Measurements from ENCODE around the gene NTPCR.
"Not testable (repeated sequence)": the region's sequence is repeated elsewhere in the genome, so short reads cannot be mapped to it uniquely, and the experiment has no call there.

The NTPCR gene

DNA sequence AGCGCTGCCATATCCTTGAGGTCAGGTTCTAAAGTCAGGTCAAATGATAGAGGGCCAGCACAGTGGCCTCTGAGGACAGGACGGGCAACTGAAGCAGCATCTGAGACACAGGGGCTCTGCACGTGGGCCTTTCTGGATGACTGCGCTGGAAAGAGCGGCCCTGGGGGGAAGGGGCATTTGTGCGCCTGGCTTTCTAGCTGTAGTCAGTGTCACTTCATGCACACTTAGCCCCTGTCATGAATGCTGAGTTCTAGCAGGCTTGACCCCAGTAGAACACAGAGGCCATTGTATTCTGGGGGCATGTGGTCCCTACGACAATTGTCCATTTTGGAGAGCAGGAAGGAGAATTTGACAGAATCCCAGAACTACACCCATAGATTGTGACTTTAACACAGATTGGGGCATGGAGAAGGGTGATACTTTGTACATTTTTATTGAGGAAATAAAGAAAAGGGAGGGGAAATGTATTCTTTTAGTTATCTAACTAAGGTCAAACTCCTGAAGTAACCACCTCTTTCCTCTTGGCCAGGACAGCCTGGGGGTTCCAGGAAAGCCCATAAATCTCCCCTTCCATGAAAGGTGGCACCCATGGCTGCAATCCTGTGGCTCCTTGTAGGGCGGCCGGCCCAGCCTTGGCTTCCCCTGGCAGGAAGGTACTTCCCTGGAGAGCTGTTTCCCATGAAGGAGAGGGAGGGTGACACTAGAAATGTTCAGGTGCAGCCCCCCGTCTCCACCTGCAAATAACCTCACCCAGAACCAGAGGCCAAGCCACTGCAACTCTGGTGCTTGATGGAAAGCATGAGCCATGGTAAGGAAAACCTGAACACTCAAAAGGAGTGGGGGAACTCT lies 34.4 kb downstream of the NTPCR start:
- DNase-seq (ENCODE audit: low read depth) = no peak

DNA sequence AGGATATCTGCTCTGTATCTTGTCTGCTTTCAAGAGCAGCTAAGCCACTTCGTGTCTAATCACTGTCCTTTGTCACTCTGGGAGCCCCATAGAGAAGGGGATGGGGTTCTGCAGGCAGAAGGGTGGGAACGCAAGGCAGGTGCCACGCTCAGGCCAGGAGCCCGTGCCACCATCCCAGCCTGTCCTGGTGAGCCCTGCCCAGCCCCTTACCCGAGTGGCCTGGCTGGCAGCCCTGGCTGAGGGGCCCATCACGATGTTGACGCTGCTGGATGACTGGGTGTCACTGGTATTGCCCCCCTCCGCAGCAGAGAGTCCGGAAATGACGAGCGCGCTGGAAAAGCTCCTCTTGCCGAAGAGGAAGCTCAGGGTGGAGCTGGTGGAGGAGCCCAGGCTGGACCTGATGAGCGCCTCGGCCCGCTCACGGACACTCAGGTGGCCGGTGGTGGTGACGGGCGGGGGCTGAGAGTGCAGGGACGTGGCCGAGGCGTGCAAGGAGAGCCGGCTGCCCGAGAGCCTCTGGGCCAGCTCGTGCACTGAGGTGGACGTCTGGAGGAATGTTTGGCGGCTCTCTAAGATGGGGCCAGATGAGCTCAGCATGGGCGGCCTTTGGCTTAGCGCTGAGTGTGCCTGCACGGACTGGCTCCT lies 35.6 kb downstream of the NTPCR start:
- DNase-seq (ENCODE audit: low read depth) = no peak

DNA sequence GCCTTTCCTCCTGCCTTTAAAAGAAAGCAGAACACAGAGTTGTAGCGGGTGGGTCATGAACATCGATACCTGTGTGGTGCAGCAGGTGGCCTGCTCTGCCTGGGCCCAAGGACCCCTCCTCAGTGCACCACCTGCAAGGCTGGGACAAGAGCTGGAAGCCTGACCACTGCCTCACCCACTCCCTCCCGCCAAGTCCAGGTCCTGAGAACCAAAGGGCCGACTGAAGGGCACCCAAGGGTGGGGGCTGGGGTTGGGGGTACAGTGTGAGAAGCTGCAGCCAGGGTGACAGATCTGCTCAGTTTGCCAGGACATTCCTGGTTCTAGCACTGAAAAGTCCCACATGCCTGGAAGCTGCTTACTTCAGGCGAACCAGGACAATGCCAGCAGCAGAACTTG lies 36.1 kb downstream of the NTPCR start:
- no peak for DNase-seq (ENCODE audit: low read depth)

DNA sequence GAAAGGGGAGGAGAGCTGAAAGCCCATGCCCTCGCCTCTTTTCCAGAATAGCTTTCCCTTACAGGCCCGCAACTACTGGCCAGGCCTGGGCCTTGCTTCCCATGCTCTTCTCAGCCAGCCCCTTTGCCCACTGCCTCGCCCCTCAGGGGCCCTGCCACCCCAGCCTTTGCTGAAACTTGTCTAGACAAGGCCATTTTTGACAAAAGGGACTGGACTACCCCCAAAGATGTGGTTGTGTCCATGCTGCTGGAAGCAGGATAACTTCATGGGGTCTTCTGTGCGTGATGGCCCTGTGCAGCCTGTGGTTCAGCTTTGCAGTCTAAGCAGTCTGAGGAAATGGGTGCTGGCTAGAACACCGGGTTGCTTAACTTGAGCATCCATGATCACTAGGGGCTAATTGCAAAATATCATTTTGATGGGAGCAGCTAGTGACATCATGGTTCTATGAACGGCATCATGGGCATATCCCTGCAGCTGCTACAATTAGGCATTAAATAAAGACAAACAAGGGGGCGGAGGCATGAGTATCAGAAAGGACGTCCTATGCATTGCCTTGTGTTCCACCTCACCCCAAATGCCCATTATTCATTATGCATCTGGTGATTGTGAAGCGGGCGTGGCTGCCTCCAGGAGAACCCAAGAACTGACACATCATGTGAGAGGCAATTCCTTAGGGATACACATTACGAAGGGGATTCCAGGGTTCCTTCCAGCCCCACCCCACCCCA lies 36.8 kb downstream of the NTPCR start:
- DNase-seq (ENCODE audit: low read depth) = no peak

DNA sequence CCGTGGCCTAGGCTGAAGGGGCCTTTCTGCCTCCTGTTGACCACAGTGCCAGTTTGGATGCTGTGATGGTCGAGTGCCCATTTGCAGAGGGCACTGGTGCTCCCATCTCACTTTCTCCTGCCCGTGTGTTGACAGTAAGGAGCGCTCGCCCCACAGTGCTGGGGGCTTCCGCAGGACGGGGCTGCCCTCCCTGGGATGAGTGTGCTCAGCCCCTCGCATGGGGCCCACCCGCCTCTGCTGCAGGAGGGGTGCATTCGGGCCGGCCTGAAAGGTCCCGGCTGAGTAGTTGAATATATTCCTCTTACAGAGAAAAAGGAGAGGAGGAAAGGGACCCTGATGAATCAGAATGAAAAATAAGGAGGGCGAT lies 37.3 kb downstream of the NTPCR start:
- DNase-seq (ENCODE audit: low read depth) = no peak

DNA sequence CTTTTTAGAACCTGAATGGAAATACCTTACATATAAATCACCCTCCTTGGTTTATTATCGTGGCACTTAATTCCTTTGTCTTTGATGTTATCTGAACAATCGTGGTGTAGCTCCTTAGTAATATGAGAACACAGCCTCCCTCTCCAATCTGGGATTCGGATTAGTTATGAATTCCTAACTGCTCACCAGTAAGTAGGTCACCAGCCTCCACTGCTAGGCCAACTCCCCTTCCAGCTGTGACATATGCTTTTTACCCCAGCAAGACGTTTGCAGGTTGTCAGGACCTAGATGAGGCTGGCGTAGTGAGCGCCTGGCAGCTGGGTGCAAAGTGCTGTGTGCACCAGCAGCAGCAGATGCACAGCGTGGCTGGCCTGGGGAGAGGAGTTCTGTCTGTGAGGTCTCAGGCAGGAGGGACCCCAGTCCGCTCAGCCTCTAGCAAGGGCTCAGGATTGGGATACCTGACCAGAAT lies 38.2 kb downstream of the NTPCR start:
- DNase-seq (ENCODE audit: low read depth) = no peak

DNA sequence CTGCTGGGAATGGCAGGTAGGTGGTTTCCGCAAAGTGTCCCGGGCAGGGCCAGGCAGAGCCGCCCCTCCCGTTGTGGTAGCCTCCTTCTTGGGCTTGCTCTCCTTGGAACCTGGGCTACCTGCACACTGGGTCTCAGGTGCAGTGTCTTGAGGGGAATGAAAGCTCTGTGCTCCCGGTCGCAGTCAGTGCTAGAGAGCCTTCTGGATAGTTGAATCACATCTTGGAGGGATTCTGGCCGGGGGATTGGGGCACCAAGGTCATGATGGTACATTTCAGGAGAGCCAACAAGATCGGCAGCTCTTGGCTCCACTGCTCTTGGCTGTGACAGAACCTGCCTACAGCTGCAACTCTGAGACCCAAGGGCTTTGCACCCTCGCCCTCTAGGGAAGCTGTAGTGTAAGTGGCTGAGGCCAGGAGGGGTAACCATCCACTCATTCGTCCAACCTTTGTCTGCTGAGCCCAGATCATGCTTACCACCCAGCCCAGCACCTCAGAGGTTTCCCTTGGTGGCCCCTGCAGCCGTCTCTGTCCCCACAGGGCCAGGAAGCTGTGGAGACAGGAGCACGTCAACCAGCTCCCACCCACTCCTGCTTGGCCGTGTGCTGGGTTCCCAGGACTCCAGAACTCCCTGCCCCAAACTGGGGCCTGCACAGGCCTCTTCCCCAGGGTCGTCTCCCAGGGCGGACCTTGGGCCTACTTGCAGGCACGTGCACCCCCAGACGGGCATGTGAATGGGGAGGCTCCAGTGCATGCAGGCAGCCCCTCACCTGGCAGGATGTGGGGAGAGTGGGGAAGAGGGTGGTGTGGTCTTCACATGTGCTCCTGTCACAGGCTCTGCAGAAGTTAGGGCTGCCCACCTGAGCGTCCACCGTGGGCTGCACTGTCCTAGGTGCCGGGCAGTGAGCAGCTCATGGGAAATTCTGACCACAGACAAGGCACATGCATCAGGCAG lies 40.0 kb downstream of the NTPCR start:
- DNase-seq (ENCODE audit: low read depth) = no peak

DNA sequence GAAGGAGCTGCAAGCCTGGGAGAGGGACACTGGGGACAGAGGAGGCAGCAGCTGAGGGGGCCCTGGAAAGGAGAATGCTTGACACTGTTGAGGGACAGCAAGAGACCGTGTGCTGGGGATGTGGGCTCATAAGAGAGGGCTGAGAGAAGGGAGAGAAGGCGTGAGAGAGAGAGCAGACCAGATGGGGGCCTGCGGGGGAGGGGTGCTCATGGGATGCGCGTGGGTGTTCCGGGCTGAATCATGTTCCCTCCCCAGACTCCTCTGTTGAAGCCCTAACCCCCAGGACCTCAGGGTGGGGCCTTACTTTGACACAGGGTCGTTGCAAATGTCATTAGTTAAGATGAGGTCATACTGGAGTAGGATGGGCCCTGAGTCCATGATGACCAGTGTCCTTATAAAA lies 40.8 kb downstream of the NTPCR start:
- DNase-seq (ENCODE audit: low read depth) = no peak

DNA sequence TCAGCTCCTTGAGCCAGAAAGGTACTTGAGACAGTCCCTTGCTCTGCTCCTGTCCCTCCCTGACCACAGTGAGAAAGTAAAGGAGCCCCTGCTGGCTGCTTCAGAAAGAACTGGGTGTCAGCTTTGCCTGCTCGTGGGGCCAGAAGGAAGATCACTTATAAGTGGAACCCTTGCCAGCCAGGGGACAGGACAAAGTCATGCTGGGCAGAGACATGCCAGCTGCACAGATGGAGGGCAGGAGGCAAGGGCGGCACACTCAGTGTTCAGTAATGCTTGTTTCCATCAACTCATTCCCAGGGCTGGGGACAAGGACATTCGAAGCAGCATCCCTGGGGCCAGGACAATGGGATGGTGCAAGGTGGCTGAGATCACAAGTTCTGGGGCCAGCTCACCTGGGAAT lies 41.8 kb downstream of the NTPCR start:
- no peak for DNase-seq (ENCODE audit: low read depth)

DNA sequence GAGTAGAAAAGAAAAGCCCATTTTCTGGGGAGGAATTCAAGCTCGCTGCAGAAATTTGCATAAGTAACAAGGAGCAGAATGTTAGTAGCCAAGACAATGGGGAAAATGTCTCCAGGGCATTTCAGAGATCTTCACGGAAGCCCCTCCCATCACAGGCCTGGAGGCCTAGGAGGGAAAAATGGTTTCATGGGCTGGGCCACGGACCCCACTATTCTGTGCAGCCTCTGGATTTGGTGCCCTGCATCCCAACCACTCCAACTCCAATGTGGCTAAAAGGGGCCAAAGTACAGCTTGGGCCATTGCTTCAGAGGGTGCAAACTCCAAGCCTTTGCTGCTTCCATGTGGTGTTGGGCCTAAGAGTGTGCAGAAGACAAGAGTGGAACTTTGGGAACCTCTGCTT lies 43.1 kb downstream of the NTPCR start:
- no peak for DNase-seq (ENCODE audit: low read depth)

DNA sequence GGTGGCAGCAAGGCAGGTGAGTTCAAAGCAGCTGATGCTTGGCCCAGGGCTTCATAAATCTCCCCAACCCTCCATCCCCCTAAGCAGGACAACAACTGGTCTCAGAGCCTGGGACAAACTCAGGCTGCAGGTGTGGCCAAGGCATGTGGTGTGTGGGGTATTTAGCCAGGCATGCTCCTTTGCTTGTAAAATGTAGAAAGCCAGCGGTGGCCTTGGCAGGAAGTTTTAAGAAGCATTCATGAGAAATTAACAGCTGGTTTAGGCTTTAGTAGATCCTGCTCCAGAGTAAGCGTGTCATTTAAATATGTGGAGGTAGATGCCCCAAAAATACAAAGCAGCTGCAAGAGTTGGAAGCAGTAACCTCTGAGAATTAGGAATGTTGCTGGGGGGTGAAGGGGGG lies 44.8 kb downstream of the NTPCR start:
- DNase-seq (ENCODE audit: low read depth) = no peak

DNA sequence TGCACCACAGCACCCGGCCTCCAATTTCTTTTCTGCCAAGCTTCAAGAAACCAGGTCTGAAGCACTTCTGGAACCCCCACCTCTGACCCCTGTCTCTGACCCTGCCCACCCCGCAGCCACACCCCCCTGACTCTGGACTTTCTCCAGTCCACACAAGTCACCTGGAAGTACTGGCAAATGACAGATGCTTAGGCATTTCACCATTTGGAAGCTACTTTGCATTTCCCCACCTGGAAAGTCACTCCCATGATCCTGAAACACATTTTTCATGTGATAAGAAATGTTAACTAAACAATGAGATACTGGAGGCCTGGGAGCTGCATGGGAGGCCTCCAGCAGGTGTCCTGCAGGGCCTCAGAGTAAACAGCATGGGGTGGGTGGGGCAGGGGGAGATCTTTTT lies 45.7 kb downstream of the NTPCR start:
- no peak for DNase-seq (ENCODE audit: low read depth)

DNA sequence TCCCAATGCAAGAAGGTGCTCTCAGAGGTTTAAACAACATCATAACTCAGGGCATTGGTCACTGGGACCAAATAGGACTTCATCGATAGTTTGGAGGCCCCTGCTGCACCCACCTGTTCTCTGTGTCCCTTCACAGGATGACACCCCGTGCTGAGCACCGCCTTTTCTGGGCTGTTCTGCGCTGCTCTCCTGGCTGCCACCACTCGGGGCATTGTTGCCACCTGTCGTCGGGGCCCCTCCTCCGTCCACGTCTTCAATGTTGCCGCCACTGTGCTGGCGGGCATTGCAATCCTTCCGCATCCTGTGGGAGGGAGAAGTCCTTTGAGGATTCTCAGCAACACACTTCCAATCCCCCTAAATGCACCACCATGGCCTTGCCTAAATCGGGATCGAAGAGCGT lies 47.7 kb downstream of the NTPCR start:
- DNase-seq (ENCODE audit: low read depth) = no peak

DNA sequence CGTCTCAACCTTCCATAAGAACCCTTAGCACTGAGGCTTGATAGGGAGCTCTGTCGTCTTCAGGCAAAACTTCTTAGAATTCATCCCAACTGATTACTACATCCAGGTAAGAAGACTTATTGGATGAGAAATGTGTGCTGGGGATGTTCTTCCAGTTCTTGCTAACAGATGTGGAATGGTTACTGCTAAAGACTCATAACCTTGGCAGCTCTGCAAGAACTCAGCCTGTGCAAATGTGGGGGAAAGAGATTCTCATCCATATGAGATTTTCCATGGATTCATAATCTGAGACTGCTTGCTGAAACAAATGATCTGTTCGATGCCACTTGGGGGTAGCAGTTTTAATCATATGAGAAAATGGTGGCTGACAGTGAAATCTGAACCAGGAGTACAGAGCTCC lies 48.2 kb downstream of the NTPCR start:
- no peak for DNase-seq (ENCODE audit: low read depth)

DNA sequence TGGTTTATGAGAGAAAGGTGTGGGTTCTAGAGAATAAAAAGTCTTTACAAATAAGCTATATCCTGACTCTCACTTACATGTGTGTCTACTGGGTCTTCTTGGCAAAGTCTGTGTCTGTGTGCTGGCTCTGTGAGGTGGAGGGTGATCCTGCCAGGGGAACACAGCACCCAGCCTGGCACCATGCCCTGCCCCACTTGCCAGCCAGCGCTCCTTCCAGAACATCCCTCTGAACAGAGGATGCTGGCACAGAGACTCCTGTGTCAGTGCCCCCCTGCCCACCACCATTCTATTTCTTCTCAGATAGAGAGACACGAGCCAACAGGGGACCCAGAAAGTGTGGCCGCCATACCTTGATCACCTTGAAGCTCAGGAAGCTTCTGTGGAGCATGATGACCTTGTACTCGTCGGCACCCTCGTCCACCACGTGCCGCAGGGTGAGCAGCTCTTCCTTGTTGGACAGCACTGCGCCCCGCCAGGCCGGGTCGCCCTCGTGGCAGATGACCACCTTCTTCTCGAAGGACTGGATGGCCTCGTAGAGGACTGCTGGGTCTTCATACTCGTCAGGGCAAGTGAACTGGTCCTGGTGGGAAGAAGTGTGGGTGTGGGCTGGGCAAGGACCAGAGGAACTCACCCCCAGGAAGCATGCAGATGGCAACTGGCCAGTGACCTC lies 49.7 kb downstream of the NTPCR start:
- no peak for DNase-seq (ENCODE audit: low read depth)

DNA sequence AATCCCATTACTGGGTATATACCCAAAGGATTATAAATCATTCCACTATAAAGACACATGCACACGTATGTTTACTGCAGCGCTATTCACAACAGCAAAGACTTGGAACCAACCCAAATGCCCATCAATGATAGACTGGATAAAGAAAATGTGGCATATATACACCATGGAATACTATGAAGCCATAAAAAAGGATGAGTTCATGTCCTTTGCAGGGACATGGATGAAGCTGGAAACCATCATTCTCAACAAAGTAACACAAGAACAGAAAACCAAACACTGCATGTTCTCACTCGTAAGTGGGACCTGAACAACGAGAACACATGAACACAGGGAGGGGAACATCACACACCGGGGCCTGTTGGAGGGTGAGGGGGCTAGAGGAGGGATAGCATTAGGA lies 53.2 kb downstream of the NTPCR start:
- not testable (repeated sequence) for DNase-seq (ENCODE audit: low read depth)

DNA sequence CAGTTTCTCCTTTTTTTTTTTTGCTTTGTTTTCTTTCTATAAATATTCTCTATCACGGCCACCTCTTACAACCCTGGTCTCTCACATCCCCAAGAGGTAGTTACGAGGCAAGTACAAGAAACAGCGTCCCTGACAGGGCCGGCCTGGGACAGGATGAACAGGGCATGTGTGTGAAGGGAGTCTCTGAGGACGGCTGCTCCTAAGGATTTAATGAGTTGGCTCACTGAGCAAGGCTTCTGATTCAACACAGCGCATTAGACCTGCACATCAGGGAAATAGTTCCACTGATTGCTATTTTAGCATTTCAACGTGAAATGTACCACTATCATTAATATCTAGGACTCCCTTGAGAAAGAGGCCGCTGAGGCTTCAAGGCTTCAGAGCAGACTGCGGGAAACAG lies 54.0 kb downstream of the NTPCR start:
- DNase-seq (ENCODE audit: low read depth) = no peak

DNA sequence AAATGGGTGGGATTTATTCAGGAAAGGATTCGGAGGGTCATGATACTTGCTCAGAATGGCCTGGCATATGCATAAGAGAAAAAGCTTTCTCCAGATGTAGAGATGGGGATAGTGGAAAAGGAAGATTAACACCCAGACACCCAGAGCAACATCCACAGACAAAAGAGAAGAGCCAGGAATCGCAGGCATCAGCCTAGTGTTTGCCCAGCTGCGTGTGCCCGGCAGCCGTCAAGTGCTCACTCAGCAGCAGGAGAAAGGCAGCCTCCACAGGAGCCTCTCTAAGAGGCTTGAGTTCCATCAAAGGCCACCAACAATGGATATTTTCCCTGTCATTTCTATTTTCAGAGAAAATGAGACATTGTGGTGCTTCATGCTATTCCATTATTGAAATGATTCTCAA lies 54.7 kb downstream of the NTPCR start:
- DNase-seq (ENCODE audit: low read depth) = no peak

DNA sequence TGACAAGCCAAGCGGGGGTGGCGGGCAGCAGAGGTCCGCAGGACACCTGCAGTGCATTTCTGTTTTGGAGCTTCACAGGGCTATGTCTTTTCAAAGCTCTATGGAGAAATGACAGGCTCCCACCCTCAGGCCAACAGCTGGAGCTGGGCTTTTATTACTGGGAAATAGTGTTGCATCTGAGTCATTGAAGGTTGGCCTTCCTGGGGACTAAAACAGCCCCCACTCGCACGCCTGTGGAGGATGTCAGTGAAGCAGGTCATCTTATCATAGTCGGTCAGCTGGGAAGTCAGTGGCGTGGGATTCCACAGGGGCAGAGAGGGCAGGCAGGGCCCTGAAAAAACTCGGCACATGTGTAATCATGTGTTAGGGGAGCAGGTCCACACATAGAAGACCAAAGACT lies 55.3 kb downstream of the NTPCR start:
- DNase-seq (ENCODE audit: low read depth) = no peak

DNA sequence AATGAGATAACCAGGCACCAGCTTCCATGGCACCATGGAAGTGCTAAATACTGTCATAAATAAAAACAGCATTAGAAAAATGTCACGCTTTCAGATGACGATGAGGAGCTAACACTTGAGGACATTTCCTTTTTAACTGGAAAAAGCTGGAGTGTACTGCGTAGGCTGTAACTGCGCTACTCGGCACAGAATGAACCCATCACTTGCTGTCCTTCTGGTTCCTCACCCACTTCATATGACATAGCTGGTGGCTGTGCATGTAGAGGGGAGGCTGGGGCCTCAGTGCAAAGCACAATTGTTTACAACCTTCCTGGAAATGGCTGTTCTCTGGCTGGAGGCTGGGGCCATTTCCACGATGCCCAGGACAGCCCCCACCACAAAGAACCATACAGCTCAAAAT lies 55.7 kb downstream of the NTPCR start:
- DNase-seq (ENCODE audit: low read depth) = no peak

DNA sequence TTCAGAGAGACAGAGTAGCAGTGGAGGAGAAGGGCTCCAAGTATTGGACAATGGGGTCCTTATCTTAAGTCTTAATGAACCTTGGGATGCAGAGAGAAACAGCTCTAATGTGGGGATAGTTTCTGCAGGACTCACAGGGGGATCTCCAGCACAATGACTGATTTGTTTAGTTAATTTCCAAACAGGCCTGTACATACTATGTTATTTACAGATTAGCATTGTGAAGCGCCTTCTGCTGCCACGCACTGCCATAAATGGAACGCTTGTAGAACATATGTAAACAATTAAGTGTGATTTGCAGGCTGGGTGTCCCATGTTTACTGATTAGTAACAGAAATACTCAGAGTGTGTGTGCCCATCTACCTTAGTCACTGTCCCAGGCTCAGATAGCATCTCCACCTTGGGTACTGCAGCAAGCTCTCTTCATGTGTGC lies 56.1 kb downstream of the NTPCR start:
- DNase-seq (ENCODE audit: low read depth) = no peak

Measured in stromal cell of bone marrow (primary cell).